Measurements from ENCODE around the gene TMEM87A.
"Not testable (repeated sequence)": the region's sequence is repeated elsewhere in the genome, so short reads cannot be mapped to it uniquely, and the experiment has no call there.

TMEM87A gene

GRCh38 chr15:42319206-42319605 lies 46.0 kb upstream of the TMEM87A start:
- Histone ChIP-seq H3K4me3 (ENCODE audit: low read depth, low read length) (no peak overlapping the region), H3K9me3 (ENCODE audit: control insufficient read depth, insufficient read depth, low read depth, low read length) (no peaks in the 10 kb centered on the region), H3K27ac (ENCODE audit: extremely low read depth, low read depth, low read length) (no peak overlapping the region), H3K4me1 (ENCODE audit: control insufficient read depth, insufficient read depth, low read length) (no peaks in the 10 kb centered on the region), H3K36me3 (ENCODE audit: control insufficient read depth in 2 of 2, insufficient read depth in 1 of 2, low read length in 2 of 2) (no peaks in the 10 kb centered on the region)
- TF ChIP-seq ZNF837 (tag by site-specific recombination; IDR thresholded peaks at IDR 0.05) (no peak), ZNF366 (tag by site-specific recombination; conservative IDR thresholded peaks at IDR 0.05) (no peak), ZSCAN23 (tag by site-specific recombination; IDR thresholded peaks at IDR 0.05) (no peak), SCRT2 (tag by site-specific recombination; IDR thresholded peaks at IDR 0.05) (no peak), KLF1 (tag by site-specific recombination; IDR thresholded peaks at IDR 0.05) (no peak), ZNF174 (tag by site-specific recombination; IDR thresholded peaks at IDR 0.05) (no peak), ZNF514 (tag by site-specific recombination; IDR thresholded peaks at IDR 0.05) (no peak), OSR2 (tag by site-specific recombination; IDR thresholded peaks at IDR 0.05) (no peak), ZNF777 (tag by site-specific recombination; IDR thresholded peaks at IDR 0.05; ENCODE audit: borderline replicate concordance) (no peak), ZNF558 (tag by site-specific recombination; IDR thresholded peaks at IDR 0.05) (no peak), ZNF350 (tag by site-specific recombination; IDR thresholded peaks at IDR 0.05) (no peak), ZNF184 (tag by site-specific recombination; IDR thresholded peaks at IDR 0.05) (no peak), KLF17 (tag by site-specific recombination; IDR thresholded peaks at IDR 0.05) (no peak), ZNF146 (tag by site-specific recombination; IDR thresholded peaks at IDR 0.05) (no peak), INSM2 (tag by site-specific recombination; IDR thresholded peaks at IDR 0.05) (no peak)
- ChIA-PET CTCF (no interaction called here), POLR2A (no interaction called here)

- H3K4me3 ChIP-seq (ENCODE audit: low read depth, low read length); CTCF ChIA-PET; POLR2A ChIA-PET; H3K27ac ChIP-seq (ENCODE audit: extremely low read depth, low read depth, low read length); H3K4me1 ChIP-seq (ENCODE audit: control insufficient read depth, insufficient read depth, low read length); H3K36me3 ChIP-seq (ENCODE audit: control insufficient read depth in 2 of 2, insufficient read depth in 1 of 2, low read length in 2 of 2); H3K9me3 ChIP-seq (ENCODE audit: control insufficient read depth, insufficient read depth, low read depth, low read length): not testable (repeated sequence)
Measured at GRCh38 chr15:42316282-42316805, 43.1 kb upstream of the TMEM87A start.

- H3K4me3 ChIP-seq (ENCODE audit: low read depth, low read length): no peak overlapping the region
- ChIA-PET POLR2A (no interaction called here), CTCF (no interaction called here)
- no peak overlapping the region for H3K27ac ChIP-seq (ENCODE audit: extremely low read depth, low read depth, low read length)
- peaks cover 0 to 4% of the 10 kb centered on the region in 2 experiments; a peak in 1 of 3 replicates for H3K36me3 ChIP-seq (ENCODE audit: control insufficient read depth in 2 of 2, insufficient read depth in 1 of 2, low read length in 2 of 2)
- no peaks in the 10 kb centered on the region for H3K9me3 ChIP-seq (ENCODE audit: control insufficient read depth, insufficient read depth, low read depth, low read length)
- no peak for TF ChIP-seq YY2 (tag by site-specific recombination; IDR thresholded peaks at IDR 0.05)
- H3K4me1 ChIP-seq (ENCODE audit: control insufficient read depth, insufficient read depth, low read length): no peaks in the 10 kb centered on the region
Measured at GRCh38 chr15:42315521-42315920, 42.3 kb upstream of the TMEM87A start.

GRCh38 chr15:42314818-42315217 lies 41.6 kb upstream of the TMEM87A start:
- no peaks in the 10 kb centered on the region for H3K4me1 ChIP-seq (ENCODE audit: control insufficient read depth, insufficient read depth, low read length)
- H3K9me3 ChIP-seq (ENCODE audit: control insufficient read depth, insufficient read depth, low read depth, low read length): no peaks in the 10 kb centered on the region
- no peak overlapping the region for H3K4me3 ChIP-seq (ENCODE audit: low read depth, low read length)
- peaks cover 0 to 8% of the 10 kb centered on the region in 2 experiments; a peak in 1 of 3 replicates for H3K36me3 ChIP-seq (ENCODE audit: control insufficient read depth in 2 of 2, insufficient read depth in 1 of 2, low read length in 2 of 2)
- TF ChIP-seq ZNF747 (tag by site-specific recombination; IDR thresholded peaks at IDR 0.05) (no peak), ZSCAN16 (tag by site-specific recombination; IDR thresholded peaks at IDR 0.05) (no peak), IKZF3 (tag by site-specific recombination; IDR thresholded peaks at IDR 0.05) (no peak), ZNF837 (tag by site-specific recombination; IDR thresholded peaks at IDR 0.05) (no peak), PBX3 (CRISPR knock-in tag; IDR thresholded peaks at IDR 0.05) (no peak), ZNF629 (tag by site-specific recombination; IDR thresholded peaks at IDR 0.05) (no peak)
- ChIA-PET CTCF (no interaction called here), POLR2A (no interaction called here)
- no peak overlapping the region for H3K27ac ChIP-seq (ENCODE audit: extremely low read depth, low read depth, low read length)

Data from HEK293 (cell line).